ENCODE results near the gene EPHA5. TPM values are rescaled to one million over a fixed set of nuclear protein-coding genes. Genes with fewer than 3 reads are reported as not detected.

EPHA5 gene
- total RNA-seq, 1 experiment from 2014 or later: 0.28 TPM

GRCh38 chr4:65668201-65669089, 1.8 kb downstream of the EPHA5 start:
- no peaks in the 10 kb centered on the region for H3K27me3 Mint-ChIP-seq (ENCODE audit: insufficient read depth, unreplicated experiment)
- intact Hi-C loops (cut with micrococcal nuclease): loop anchor here (2.0 kb wide), 1 partner anchor 156 kb away; no protein-coding TSS in a partner anchor

GRCh38 chr4:65667506-65668041, 2.7 kb downstream of the EPHA5 start:
- no peaks in the 10 kb centered on the region for H3K27me3 Mint-ChIP-seq (ENCODE audit: insufficient read depth, unreplicated experiment)
- no peaks in the 10 kb centered on the region for H3K9me3 Mint-ChIP-seq (ENCODE audit: unreplicated experiment)
- no peak for TF ChIP-seq CTCF (IDR thresholded peaks at IDR 0.05; ENCODE audit: unreplicated experiment)

More at GRCh38 chr4:65668201-65669089, 1.8 kb downstream of the EPHA5 start:
- H3K9me3 Mint-ChIP-seq (ENCODE audit: unreplicated experiment): no peaks in the 10 kb centered on the region
- CTCF ChIA-PET: interaction anchor here (0.7 to 0.8 kb wide), 2 partner anchors 400 to 660 kb away, joined by 3 read pairs; no protein-coding TSS in a partner anchor
- H3K4me3 Mint-ChIP-seq (ENCODE audit: unreplicated experiment): peak overlapping the region; percentile 75
- H3K27ac Mint-ChIP-seq (ENCODE audit: low read depth, unreplicated experiment): peak overlapping the region; percentile 27
- POLR2A ChIA-PET: interaction anchor here (0.7 to 1.8 kb wide), 2 partner anchors 11 to 21 kb away, joined by 3 to 5 read pairs; no protein-coding TSS in a partner anchor
- no peak for DNase-seq (ENCODE audit: unreplicated experiment)
- no TSS peak for BruUV-seq (replicated peaks)
- no peak for TF ChIP-seq CTCF (IDR thresholded peaks at IDR 0.05; ENCODE audit: unreplicated experiment)
- no peaks in the 10 kb centered on the region for H3K36me3 Mint-ChIP-seq (ENCODE audit: insufficient read depth, unreplicated experiment)
- H3K4me1 Mint-ChIP-seq (ENCODE audit: insufficient read depth, unreplicated experiment): peaks cover 13% of the 10 kb centered on the region

GRCh38 chr4:65665771-65666523, 4.3 kb downstream of the EPHA5 start:
- H3K4me3 Mint-ChIP-seq (ENCODE audit: unreplicated experiment): no peak overlapping the region
- intact Hi-C loops (cut with micrococcal nuclease): no loop called here
- no peak for TF ChIP-seq CTCF (IDR thresholded peaks at IDR 0.05; ENCODE audit: unreplicated experiment)
- H3K36me3 Mint-ChIP-seq (ENCODE audit: insufficient read depth, unreplicated experiment): no peaks in the 10 kb centered on the region
- no peak overlapping the region for H3K27ac Mint-ChIP-seq (ENCODE audit: low read depth, unreplicated experiment)
- CTCF ChIA-PET: interaction anchor here (0.6 to 1.2 kb wide), 3 partner anchors 10 to 577 kb away, joined by 3 to 4 read pairs (median 4); no protein-coding TSS in a partner anchor
- BruUV-seq (replicated peaks): no TSS peak
- POLR2A ChIA-PET: no interaction called here
- peaks cover 18% of the 10 kb centered on the region for H3K4me1 Mint-ChIP-seq (ENCODE audit: insufficient read depth, unreplicated experiment)
- peak; percentile 41 for DNase-seq (ENCODE audit: unreplicated experiment)
- H3K27me3 Mint-ChIP-seq (ENCODE audit: insufficient read depth, unreplicated experiment): no peaks in the 10 kb centered on the region
- H3K9me3 Mint-ChIP-seq (ENCODE audit: unreplicated experiment): no peaks in the 10 kb centered on the region

More at GRCh38 chr4:65667506-65668041, 2.7 kb downstream of the EPHA5 start:
- H3K36me3 Mint-ChIP-seq (ENCODE audit: insufficient read depth, unreplicated experiment): no peaks in the 10 kb centered on the region
- peak overlapping the region; percentile 75 for H3K4me3 Mint-ChIP-seq (ENCODE audit: unreplicated experiment)
- POLR2A ChIA-PET: interaction anchor here (1.8 kb wide), 1 partner anchor 10 kb away, joined by 5 read pairs; no protein-coding TSS in a partner anchor
- DNase-seq (ENCODE audit: unreplicated experiment): no peak
- CTCF ChIA-PET: interaction anchor here (0.8 kb wide), 1 partner anchor 660 kb away, joined by 3 read pairs; no protein-coding TSS in a partner anchor
- BruUV-seq (replicated peaks): no TSS peak
- intact Hi-C loops (cut with micrococcal nuclease): loop anchor here (2.0 kb wide), 1 partner anchor 155 kb away; no protein-coding TSS in a partner anchor
- H3K27ac Mint-ChIP-seq (ENCODE audit: low read depth, unreplicated experiment): no peak overlapping the region
- H3K4me1 Mint-ChIP-seq (ENCODE audit: insufficient read depth, unreplicated experiment): peaks cover 13% of the 10 kb centered on the region
